HepG2 (cell line): ENCODE measurements around the gene ATP5F1A. TPM values are rescaled to one million over a fixed set of nuclear protein-coding genes. Genes with fewer than 3 reads are reported as not detected.

ENCODE experiments used
- FOXP1 ChIP-seq, 2 experiments: fragments of 450-650 bp in 1 of 2; IDR thresholded peaks; 2 replicates each; pipeline ENCODE4 v1.6.1; 2017 to 2018; ENCODE audit warnings: antibody characterized with exemption in 1 of 2
- HMG20A ChIP-seq: IDR thresholded peaks from 2 replicates; pipeline ENCODE4 v1.6.1; 2016; ENCODE audit warnings: borderline replicate concordance
- HNF4G ChIP-seq, 2 experiments: sonication (generic) in 1 of 2; formaldehyde crosslinking in 1 of 2; IDR thresholded peaks; 2 replicates each; pipeline versions ENCODE4 v1.4.0 to v1.6.1; 2011 to 2020; ENCODE audit warnings: borderline replicate concordance in 2 of 2, low read depth in 2 of 2, mild to moderate bottlenecking in 2 of 2, low read length in 1 of 2, missing genetic modification reagents in 1 of 2, moderate library complexity in 1 of 2
- HOMEZ ChIP-seq: IDR thresholded peaks from 2 replicates; pipeline ENCODE4 v1.6.1; 2016; ENCODE audit warnings: low read depth
- HOXA5 ChIP-seq: sonication (generic); formaldehyde crosslinking; IDR thresholded peaks from 2 replicates; pipeline ENCODE4 v1.4.0; 2020; ENCODE audit warnings: missing genetic modification reagents
- JUN ChIP-seq: sonication (generic); formaldehyde crosslinking; IDR thresholded peaks from 2 replicates; pipeline ENCODE4 v1.4.0; 2020; ENCODE audit warnings: mild to moderate bottlenecking, missing genetic modification reagents
- JUND ChIP-seq: sonication (generic); formaldehyde crosslinking; IDR thresholded peaks from 2 replicates; pipeline ENCODE4 v1.8.0; 2022; ENCODE audit warnings: mild to moderate bottlenecking, missing genetic modification reagents
- KDM4B ChIP-seq: sonication (generic); formaldehyde crosslinking; IDR thresholded peaks from 2 replicates; pipeline ENCODE4 v1.4.0; 2020; ENCODE audit warnings: missing genetic modification reagents
- MBD4 ChIP-seq: IDR thresholded peaks from 2 replicates; pipeline ENCODE4 v1.6.1; 2012; ENCODE audit warnings: low read length, inconsistent platforms, borderline replicate concordance
- NCOA1 ChIP-seq: sonication (generic); formaldehyde crosslinking; IDR thresholded peaks from 2 replicates; pipeline ENCODE4 v1.9.0; 2021; ENCODE audit warnings: missing genetic modification reagents
- NFATC3 ChIP-seq: sonication (generic); formaldehyde crosslinking; IDR thresholded peaks from 2 replicates; pipeline ENCODE4 v1.5.1; 2020; ENCODE audit warnings: mild to moderate bottlenecking, missing genetic modification reagents
- NR2C2 ChIP-seq: sonication (generic); formaldehyde crosslinking; IDR thresholded peaks from 2 replicates; pipeline ENCODE4 v1.4.0; 2020; ENCODE audit warnings: missing genetic modification reagents, mild to moderate bottlenecking, moderate library complexity, borderline replicate concordance
- PLSCR1 ChIP-seq: sonication (generic); formaldehyde crosslinking; IDR thresholded peaks from 2 replicates; pipeline ENCODE4 v1.5.0; 2020; ENCODE audit warnings: missing genetic modification reagents, mild to moderate bottlenecking, borderline replicate concordance
- RNF219 ChIP-seq: sonication (generic); formaldehyde crosslinking; IDR thresholded peaks from 2 replicates; pipeline ENCODE4 v1.5.0; 2020; ENCODE audit warnings: mild to moderate bottlenecking, missing genetic modification reagents
- SALL1 ChIP-seq: sonication (generic); formaldehyde crosslinking; IDR thresholded peaks from 2 replicates; pipeline ENCODE4 v1.8.0; 2022; ENCODE audit warnings: mild to moderate bottlenecking, missing genetic modification reagents
- ZBTB44 ChIP-seq: sonication (generic); formaldehyde crosslinking; IDR thresholded peaks from 2 replicates; pipeline ENCODE4 v1.4.0; 2020; ENCODE audit warnings: missing genetic modification reagents
- ZNF337 ChIP-seq: sonication (generic); formaldehyde crosslinking; IDR thresholded peaks from 2 replicates; pipeline ENCODE4 v1.5.1; 2020; ENCODE audit warnings: missing genetic modification reagents, low read depth, mild to moderate bottlenecking, borderline replicate concordance
- ZNF713 ChIP-seq: sonication (generic); formaldehyde crosslinking; IDR thresholded peaks from 2 replicates; pipeline ENCODE4 v1.4.0; 2020; ENCODE audit warnings: mild to moderate bottlenecking, missing genetic modification reagents
- ZNF75D ChIP-seq: sonication (generic); formaldehyde crosslinking; IDR thresholded peaks from 2 replicates; pipeline ENCODE4 v1.8.1; 2023; ENCODE audit warnings: missing genetic modification reagents, mild to moderate bottlenecking, borderline replicate concordance
- polyA plus RNA-seq, 8 experiments: library from polyadenylated mRNA; depleted of rRNA in 3 of 8; stranded (reverse) in 7 of 8; unstranded in 1 of 8; fragments of >200 nt; fragmentation: Illumina TruSeq in 4 of 8; extraction: Trizol in 4 of 8; gene quantifications; 2 replicates each; pipeline versions ENCODE4 v1.2.1 to v1.2.3, GENCODE V29; 2011 to 2016; ENCODE audit warnings: low read depth in 4 of 8, missing spikeins in 1 of 8, mixed read lengths in 1 of 8; ENCODE audit not compliant: insufficient read depth in 1 of 8
- total RNA-seq, 5 experiments: library from RNA; depleted of rRNA; stranded (reverse); fragments of >200 nt; fragmentation: Illumina TruSeq; extraction: Trizol; gene quantifications; 2 replicates each; pipeline ENCODE4 v1.2.3, GENCODE V29; 2016; ENCODE audit warnings: low read depth in 1 of 5
- TF ChIP-seq, protein P1 (sequence below): sonication (generic); formaldehyde crosslinking; IDR thresholded peaks from 2 replicates; pipeline ENCODE4 v1.4.0; 2020; ENCODE audit warnings: mild to moderate bottlenecking, missing genetic modification reagents

Gene ATP5F1A
- total and polyA plus RNA-seq, 2 of the 13 experiments (the other 11 are each of a cell fraction or from before 2014, with no cell fraction given): 459 to 922 TPM

GRCh38 chr18:46097801-46098615, at the start of gene ATP5F1A (continued):
- TF ChIP-seq NCOA1 (peak; percentile 78; the same call in 1 of the 2 replicates), RNF219 (CRISPR knock-in tag) (no peak), ZNF337 (CRISPR knock-in tag) (peak; percentile 78; the same call in 1 of the 2 replicates), ZNF713 (CRISPR knock-in tag) (peak; percentile 80; the same call in 1 of the 2 replicates), PLSCR1 (CRISPR knock-in tag) (no peak), HOMEZ (CRISPR knock-in tag) (no peak), ZNF75D (no peak), ZBTB44 (CRISPR knock-in tag) (peak; percentile 67; the same call in 1 of the 2 replicates), MBD4 (no peak), SALL1 (peak; percentile 88), KDM4B (CRISPR knock-in tag) (no peak; the same call in 1 of the 2 replicates), JUND (CRISPR knock-in tag) (no peak; the same call in 1 of the 2 replicates), HNF4G (IDR thresholded peaks at IDR 0.05; ENCODE audit: borderline replicate concordance, low read depth, low read length) (no peak), HNF4G (CRISPR knock-in tag; IDR thresholded peaks at IDR 0.05; ENCODE audit: borderline replicate concordance, low read depth) (peak; percentile 58; the same call in 1 of the 2 replicates), NFATC3 (CRISPR knock-in tag) (no peak), JUN (CRISPR knock-in tag) (no peak), HOXA5 (CRISPR knock-in tag) (peak; percentile 80), NR2C2 (CRISPR knock-in tag) (peak; percentile 99), HMG20A (CRISPR knock-in tag) (no peak), FOXP1 (IDR thresholded peaks at IDR 0.05) (no peak), FOXP1 (CRISPR knock-in tag; IDR thresholded peaks at IDR 0.05) (no peak)
- TF ChIP-seq, protein P1, sequence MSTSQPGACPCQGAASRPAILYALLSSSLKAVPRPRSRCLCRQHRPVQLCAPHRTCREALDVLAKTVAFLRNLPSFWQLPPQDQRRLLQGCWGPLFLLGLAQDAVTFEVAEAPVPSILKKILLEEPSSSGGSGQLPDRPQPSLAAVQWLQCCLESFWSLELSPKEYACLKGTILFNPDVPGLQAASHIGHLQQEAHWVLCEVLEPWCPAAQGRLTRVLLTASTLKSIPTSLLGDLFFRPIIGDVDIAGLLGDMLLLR (CRISPR knock-in tag): no peak; the same call in 1 of the 2 replicates
